SK-N-MC (cell line): Measurements from ENCODE around the gene AGPAT3.

Experiments
- EZH2 ChIP-seq: fragments of 200-600 bp; sonication (generic); IDR thresholded peaks from one replicate; pipeline ENCODE4 v1.6.1; 2017; ENCODE audit warnings: antibody characterized with exemption
- FOXP2 ChIP-seq: optimal IDR thresholded peaks from 2 replicates; pipeline ENCODE3; 2011; ENCODE audit warnings: mild to moderate bottlenecking, moderate library complexity; ENCODE audit not compliant: insufficient read depth; ENCODE audit errors: extremely low read length, control extremely low read depth
- POLR2AphosphoS5 ChIP-seq: IDR thresholded peaks from 2 replicates; pipeline ENCODE4 v1.6.1; 2012; ENCODE audit warnings: mild to moderate bottlenecking, low read depth, low read length, borderline replicate concordance

- TF ChIP-seq EZH2 (no peak), POLR2AphosphoS5 (no peak), FOXP2 (no peak)
Measured at GRCh38 chr21:43866659-43867331, 1.8 kb downstream of the AGPAT3 start.
